GM18507 (cell line): ENCODE results near the gene PPM1L.

ENCODE experiments used
- DNase-seq: peaks from one replicate; pipeline ENCODE4 v3.0.0; 2011; ENCODE audit warnings: low read depth; ENCODE audit not compliant: insufficient read length; ENCODE audit errors: extremely low spot score
- FAIRE-seq: peaks from 2 replicates; lab custom pipeline; 2011; peaks lifted over from hg19 to GRCh38; lab: Jason Lieb, UNC

The PPM1L gene

GRCh38 chr3:161064413-161064812, 308.4 kb downstream of the PPM1L start:
- FAIRE-seq = no peak
- no peak for DNase-seq

DNA sequence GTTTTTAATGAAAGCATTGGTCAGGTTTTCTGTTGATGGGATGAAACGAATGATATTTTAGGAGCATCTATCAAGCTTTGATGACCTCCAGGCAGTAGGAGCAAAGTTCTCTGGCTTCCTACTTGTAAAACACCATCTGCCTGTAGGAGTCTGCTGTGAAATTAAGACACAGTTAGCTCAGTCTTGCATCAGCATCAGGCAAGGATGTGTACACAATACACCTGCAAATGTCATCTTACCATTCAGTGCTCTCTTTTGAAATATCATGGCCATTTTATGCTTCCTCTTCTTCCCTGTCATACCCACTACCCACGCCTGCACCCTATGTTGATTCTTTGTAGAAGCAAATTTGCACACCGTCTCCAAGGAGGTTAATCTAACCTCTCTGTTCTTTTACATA, 310.9 kb downstream of the PPM1L start:
- DNase-seq (no peak), FAIRE-seq (no peak)

DNA sequence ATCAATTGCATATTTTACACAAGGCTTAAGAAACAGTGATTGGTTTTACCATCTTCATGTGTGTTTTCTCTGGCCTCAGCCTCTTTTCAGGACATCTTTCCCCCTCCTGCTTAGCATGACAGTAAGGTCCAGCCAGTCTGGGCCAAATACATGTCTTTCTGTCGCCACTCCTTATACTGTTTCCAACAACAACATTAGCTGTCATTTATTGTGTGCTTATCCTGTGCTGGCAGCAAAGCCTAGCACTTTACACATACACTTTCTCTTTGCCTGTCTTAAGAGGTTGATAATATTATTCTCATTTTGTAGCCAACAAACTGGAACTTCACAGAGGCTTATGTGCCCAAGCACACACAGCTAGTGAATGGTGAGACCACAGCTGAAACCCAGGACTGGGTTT, 311.3 kb downstream of the PPM1L start:
- no peak for DNase-seq
- FAIRE-seq = no peak

GRCh38 chr3:161069511-161070251, 313.6 kb downstream of the PPM1L start:
- DNase-seq (peak; percentile 46), FAIRE-seq (peak; percentile 96)

GRCh38 chr3:161070252-161070930, 314.4 kb downstream of the PPM1L start:
- no peak for DNase-seq
- no peak for FAIRE-seq

DNA sequence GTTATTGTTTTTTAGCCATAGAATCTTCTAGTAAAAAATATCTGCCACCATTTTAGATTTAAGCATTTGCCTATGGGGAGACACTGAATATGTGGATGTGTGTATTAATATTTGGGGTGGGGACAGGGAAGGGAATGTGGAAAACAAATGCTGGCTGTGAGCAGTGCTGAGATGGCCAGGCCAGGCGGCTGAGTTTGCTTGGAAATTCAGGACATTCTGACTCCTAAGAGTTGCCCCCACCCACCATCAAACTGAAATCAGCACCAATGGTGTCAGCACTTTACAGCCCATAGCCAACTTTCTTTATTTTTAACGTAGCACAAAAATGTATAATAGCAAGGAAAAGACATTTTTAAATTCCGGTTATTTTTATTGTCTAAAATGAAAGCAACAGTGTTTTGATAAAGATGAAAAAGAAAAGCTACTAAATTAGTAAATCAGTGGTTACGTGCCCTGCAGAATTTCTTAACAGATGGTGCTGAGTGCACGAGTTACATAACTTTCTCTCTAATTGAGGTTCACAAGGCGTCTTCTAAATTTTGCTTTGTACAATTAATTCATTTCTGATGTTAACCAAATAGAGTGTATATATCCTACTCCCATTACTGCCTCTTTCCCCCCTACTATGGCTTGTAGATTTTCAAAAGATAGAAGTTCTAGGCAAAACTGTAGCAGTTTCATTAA, 315.1 kb downstream of the PPM1L start:
- DNase-seq (no peak), FAIRE-seq (no peak)

DNA sequence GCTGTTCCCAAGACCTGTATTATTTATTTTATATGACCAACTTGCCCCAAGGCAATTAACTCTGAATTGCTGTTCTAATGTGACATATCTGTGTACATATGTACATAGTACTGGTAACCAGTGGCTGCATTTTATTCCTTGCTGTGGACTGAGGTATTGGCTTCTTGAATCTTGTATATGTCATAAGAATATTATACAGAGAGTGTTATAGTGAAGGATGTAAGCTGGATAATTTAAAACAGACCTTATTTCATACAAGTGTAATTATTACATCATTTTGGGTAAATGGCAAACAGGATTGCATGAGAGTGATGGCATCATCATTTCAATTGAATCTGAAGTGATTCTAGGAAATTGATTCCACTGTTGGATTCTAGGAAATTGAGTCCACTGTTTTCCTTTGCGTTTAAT, 316.2 kb downstream of the PPM1L start:
- FAIRE-seq (no peak), DNase-seq (no peak)

GRCh38 chr3:161072751-161073150, 316.7 kb downstream of the PPM1L start:
- DNase-seq (no peak), FAIRE-seq (no peak)

DNA sequence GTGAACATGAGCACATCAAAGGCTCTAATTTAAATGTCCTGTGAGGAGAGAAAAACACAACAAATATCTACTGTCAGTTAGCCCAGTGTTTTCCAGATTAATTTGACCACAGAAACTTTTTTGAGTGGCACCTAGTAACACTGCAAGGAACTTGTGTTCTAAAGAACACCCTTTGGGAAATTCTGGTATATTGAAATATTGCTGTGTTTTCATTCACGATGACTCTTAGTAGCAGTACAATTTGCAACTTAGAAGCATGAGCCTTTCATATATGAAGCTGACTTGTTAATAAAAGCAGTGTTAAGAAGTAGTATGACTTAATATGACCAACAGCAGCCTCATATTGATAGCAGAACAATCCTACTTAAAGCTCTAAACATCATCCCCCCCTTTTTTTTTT, 317.1 kb downstream of the PPM1L start:
- no peak for DNase-seq
- FAIRE-seq = no peak

GRCh38 chr3:161081633-161082032, 325.6 kb downstream of the PPM1L start:
- DNase-seq (no peak), FAIRE-seq (peak; percentile 64)

DNA sequence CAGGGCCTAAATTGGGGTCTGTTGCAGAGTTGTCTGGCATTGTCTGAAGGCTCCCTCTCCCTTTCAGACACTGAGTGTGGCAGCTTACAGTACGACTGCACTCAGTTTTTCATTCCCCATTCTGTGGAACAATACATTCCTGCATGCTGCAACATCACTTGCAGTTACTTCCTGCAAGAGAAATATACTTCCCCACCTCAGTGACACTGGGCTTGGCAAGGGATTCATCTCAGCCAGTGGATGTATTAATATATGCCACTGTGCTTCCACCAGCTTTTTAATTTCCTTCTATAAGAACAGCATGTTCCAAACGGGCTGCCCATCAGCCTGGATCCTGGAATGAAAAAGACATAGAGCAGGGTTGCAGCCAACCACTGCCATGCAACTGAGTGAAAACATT, 326.0 kb downstream of the PPM1L start:
- no peak for DNase-seq
- FAIRE-seq = no peak

- DNase-seq (no peak), FAIRE-seq (no peak)
These were observed 327.1 kb downstream of the PPM1L start for GRCh38 chr3:161083131-161083530.

GRCh38 chr3:161084277-161084676, 328.2 kb downstream of the PPM1L start:
- DNase-seq = no peak
- no peak for FAIRE-seq

DNA sequence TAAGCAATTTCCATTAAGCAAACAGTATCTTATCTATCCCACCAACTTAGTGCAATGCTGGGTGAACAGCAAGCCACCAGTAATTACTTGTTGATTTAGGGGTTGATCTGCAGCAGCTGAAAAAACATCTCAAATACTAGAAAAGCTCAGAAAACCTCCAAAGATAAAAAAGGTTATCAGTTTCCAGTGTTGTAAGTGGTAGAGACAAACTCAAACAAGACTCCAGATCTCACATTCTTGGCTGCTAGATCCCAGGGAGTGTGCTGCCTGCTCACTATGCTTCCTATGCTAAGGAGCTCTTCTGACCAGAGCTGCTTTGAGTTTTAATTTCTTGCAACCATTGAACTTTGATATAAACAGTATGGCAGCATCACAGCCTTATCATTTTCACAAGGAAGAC, 337.9 kb downstream of the PPM1L start:
- DNase-seq = no peak
- FAIRE-seq = no peak

GRCh38 chr3:161096771-161097367, 340.8 kb downstream of the PPM1L start:
- DNase-seq (no peak), FAIRE-seq (no peak)

DNA sequence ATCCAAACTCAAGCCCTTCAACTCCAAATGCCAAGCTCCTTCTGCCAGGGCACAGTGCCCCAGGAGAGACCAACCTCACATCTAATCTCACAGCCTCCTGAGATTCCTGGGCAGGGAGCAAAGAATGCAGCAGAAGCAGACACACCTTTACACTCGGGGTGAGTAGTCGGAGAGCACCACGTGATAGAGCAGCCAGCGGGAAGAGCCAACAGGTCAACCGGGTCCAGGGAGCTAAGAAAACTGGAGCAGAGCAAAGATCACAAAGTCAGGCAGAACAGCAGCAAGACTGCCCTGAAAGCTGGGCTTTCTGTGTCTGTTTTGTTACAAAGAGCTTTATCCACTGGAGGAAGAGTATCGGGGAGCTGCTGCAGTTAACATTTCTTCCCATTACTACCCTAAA, 345.0 kb downstream of the PPM1L start:
- DNase-seq = no peak
- no peak for FAIRE-seq

GRCh38 chr3:161101609-161102008, 345.6 kb downstream of the PPM1L start:
- DNase-seq (no peak), FAIRE-seq (no peak)

GRCh38 chr3:161103776-161104385, 347.9 kb downstream of the PPM1L start:
- DNase-seq (no peak), FAIRE-seq (no peak)

- DNase-seq (peak; percentile 17), FAIRE-seq (peak; percentile 5)
These were observed 348.8 kb downstream of the PPM1L start, which contains the start of gene B3GALNT1 for GRCh38 chr3:161104561-161105551. Gene B3GALNT1 (minus strand): TSS chr3:161105349. CDS start chr3:161086754, 18,595 bp downstream.
